ENCODE results near the gene DNAH14. TPM values are rescaled to one million over a fixed set of nuclear protein-coding genes. Genes with fewer than 3 reads are reported as not detected.
"Not testable (repeated sequence)": the region's sequence is repeated elsewhere in the genome, so short reads cannot be mapped to it uniquely, and the experiment has no call there.

DNAH14 gene
- total and polyA plus RNA-seq, 2 donors (not counting 1 experiment from before 2014, with no cell fraction given): not detected

GRCh38 chr1:225146478-225146877 is 217.0 kb downstream of the DNAH14 start:
- POLR2A ChIA-PET: no interaction called here
- H2AFZ ChIP-seq (ENCODE audit: insufficient read depth, low read depth, low read length, poor library complexity, severe bottlenecking): no peak overlapping the region

GRCh38 chr1:225147791-225148190 is 218.3 kb downstream of the DNAH14 start:
- ATAC-seq (ENCODE audit: low read depth); CTCF ChIA-PET; H2AFZ ChIP-seq (ENCODE audit: insufficient read depth, low read depth, low read length, poor library complexity, severe bottlenecking); H3K4me1 Mint-ChIP-seq; H3K27me3 Mint-ChIP-seq; H3K4me1 ChIP-seq (ENCODE audit: control insufficient read depth in 2 of 2, insufficient read depth in 2 of 2, low read length in 2 of 2); POLR2A ChIA-PET; H3K27me3 ChIP-seq (replicated peaks in 1 of 4; ENCODE audit: control extremely low read depth in 1 of 4, control insufficient read depth in 3 of 4, insufficient read depth in 4 of 4, low read length in 3 of 4); H3K4me3 ChIP-seq (ENCODE audit: control extremely low read depth in 1 of 5, extremely low read depth in 1 of 5, insufficient read depth in 1 of 5, low read depth in 2 of 5, low read length in 4 of 5); H3K36me3 ChIP-seq (replicated peaks in 1 of 2; ENCODE audit: control extremely low read depth in 1 of 2, control insufficient read depth in 1 of 2, extremely low read depth in 1 of 2, insufficient read depth in 2 of 2, low read length in 1 of 2); H3K9ac ChIP-seq (ENCODE audit: low read length); H3K4me2 ChIP-seq (replicated peaks; ENCODE audit: low read depth, low read length, poor library complexity, severe bottlenecking); H4K20me1 ChIP-seq (ENCODE audit: control insufficient read depth, insufficient read depth, low read length, poor library complexity, severe bottlenecking); DNase-seq; H3K9me3 Mint-ChIP-seq (ENCODE audit: insufficient read depth); H3K27ac ChIP-seq (ENCODE audit: low read length in 2 of 2); H3K4me3 Mint-ChIP-seq; H3K27ac Mint-ChIP-seq; H3K9me3 ChIP-seq (ENCODE audit: control extremely low read depth in 1 of 3, control insufficient read depth in 2 of 3, insufficient read depth in 1 of 3, low read length in 2 of 3); H3K79me2 ChIP-seq (ENCODE audit: control insufficient read depth, insufficient read depth, low read length); intact Hi-C loops (cut with micrococcal nuclease): not testable (repeated sequence)

More at GRCh38 chr1:225146478-225146877, 217.0 kb downstream of the DNAH14 start:
- Mint-ChIP-seq H3K27ac (no peak overlapping the region), H3K4me3 (no peak overlapping the region), H3K27me3 (peaks cover 4% of the 10 kb centered on the region), H3K4me1 (no peaks in the 10 kb centered on the region), H3K9me3 (ENCODE audit: insufficient read depth) (no peaks in the 10 kb centered on the region)
- TF ChIP-seq CTCF (IDR thresholded peaks at IDR 0.05) (no peak), EZH2 (IDR thresholded peaks at IDR 0.05; ENCODE audit: borderline replicate concordance, insufficient read depth, low read depth, low read length, poor library complexity, severe bottlenecking) (no peak)
- 99% methylated on average over 5 of the region's 5 CpGs for WGBS (ENCODE audit: insufficient coverage)
- Histone ChIP-seq H3K9me3 (ENCODE audit: control extremely low read depth in 1 of 3, control insufficient read depth in 2 of 3, insufficient read depth in 1 of 3, low read length in 2 of 3) (no peaks in the 10 kb centered on the region), H3K4me2 (replicated peaks; ENCODE audit: low read depth, low read length, poor library complexity, severe bottlenecking) (no peak overlapping the region), H3K36me3 (replicated peaks in 1 of 2; ENCODE audit: control extremely low read depth in 1 of 2, control insufficient read depth in 1 of 2, extremely low read depth in 1 of 2, insufficient read depth in 2 of 2, low read length in 1 of 2) (no peaks in the 10 kb centered on the region), H3K9ac (ENCODE audit: low read length) (no peak overlapping the region), H3K27me3 (replicated peaks in 1 of 4; ENCODE audit: control extremely low read depth in 1 of 4, control insufficient read depth in 3 of 4, insufficient read depth in 4 of 4, low read length in 3 of 4) (no peaks in the 10 kb centered on the region), H3K27ac (ENCODE audit: low read length in 2 of 2) (no peak overlapping the region), H3K4me1 (ENCODE audit: control insufficient read depth in 2 of 2, insufficient read depth in 2 of 2, low read length in 2 of 2) (no peaks in the 10 kb centered on the region), H3K79me2 (ENCODE audit: control insufficient read depth, insufficient read depth, low read length) (no peaks in the 10 kb centered on the region), H4K20me1 (ENCODE audit: control insufficient read depth, insufficient read depth, low read length, poor library complexity, severe bottlenecking) (no peaks in the 10 kb centered on the region), H3K4me3 (ENCODE audit: control extremely low read depth in 1 of 5, extremely low read depth in 1 of 5, insufficient read depth in 1 of 5, low read depth in 2 of 5, low read length in 4 of 5) (no peak overlapping the region)
- ATAC-seq (ENCODE audit: low read depth) (no peak), DNase-seq (no peak)
- CTCF ChIA-PET: no interaction called here
- intact Hi-C loops (cut with micrococcal nuclease): no loop called here

Measured in B cell (primary cell).